NCI-H1436 treated with DMSO at 0.1 percent for 48 hours (cell line): ENCODE data around the gene FLYWCH2.

Experiments used
- DNase-seq: peaks from one replicate; lab custom pipeline; 2025; lab: John Stamatoyannopoulos, UW

FLYWCH2 gene

GRCh38 chr16:2882650-2883457 lies at the start of gene FLYWCH2:
Gene FLYWCH2 (plus strand): TSS chr16:2883215. CDS start chr16:2896450, 13,235 bp downstream.
- DNase-seq = peak; percentile 90

- DNase-seq = no peak
These were observed 49.2 kb upstream of the FLYWCH2 start for GRCh38 chr16:2833776-2834175.

GRCh38 chr16:2834968-2835367 lies 48.0 kb upstream of the FLYWCH2 start:
- no peak for DNase-seq

GRCh38 chr16:2835638-2836493 lies 47.1 kb upstream of the FLYWCH2 start:
- no peak for DNase-seq

- no peak for DNase-seq
These were observed 46.1 kb upstream of the FLYWCH2 start for GRCh38 chr16:2836646-2837508.

- no peak for DNase-seq
These were observed 44.1 kb upstream of the FLYWCH2 start for GRCh38 chr16:2838928-2839327.

- DNase-seq = no peak
These were observed 43.2 kb upstream of the FLYWCH2 start for GRCh38 chr16:2839650-2840450.

GRCh38 chr16:2840914-2841313 lies 42.1 kb upstream of the FLYWCH2 start:
- no peak for DNase-seq

- DNase-seq = no peak
These were observed 41.2 kb upstream of the FLYWCH2 start for GRCh38 chr16:2841606-2842339.

GRCh38 chr16:2842340-2843000 lies 40.5 kb upstream of the FLYWCH2 start:
- no peak for DNase-seq

- no peak for DNase-seq
These were observed 39.5 kb upstream of the FLYWCH2 start for GRCh38 chr16:2843526-2843925.

GRCh38 chr16:2845116-2845515 lies 37.9 kb upstream of the FLYWCH2 start:
- DNase-seq = no peak

GRCh38 chr16:2846511-2847310 lies 36.3 kb upstream of the FLYWCH2 start:
- DNase-seq = no peak

GRCh38 chr16:2848933-2849725 lies 33.9 kb upstream of the FLYWCH2 start:
- DNase-seq = no peak

- no peak for DNase-seq
These were observed 30.8 kb upstream of the FLYWCH2 start for GRCh38 chr16:2852003-2852730.

- no peak for DNase-seq
These were observed 30.1 kb upstream of the FLYWCH2 start for GRCh38 chr16:2852731-2853507.

GRCh38 chr16:2853531-2854073 lies 29.4 kb upstream of the FLYWCH2 start:
- no peak for DNase-seq
